Type B pancreatic cell (in vitro differentiated cells): Measurements from ENCODE around the gene POLA1. TPM values are rescaled to one million over a fixed set of nuclear protein-coding genes. Genes with fewer than 3 reads are reported as not detected.

ENCODE experiments used
- DNase-seq: peaks from one replicate; pipeline ENCODE4 v3.0.0; 2021; ENCODE audit warnings: mixed read lengths; ENCODE audit not compliant: unreplicated experiment; ENCODE audit errors: extremely low spot score
- H3K27ac Mint-ChIP-seq: 2 replicates; pipeline ENCODE4 v1.8.0; 2021; ENCODE audit warnings: mild to moderate bottlenecking, mixed read lengths
- H3K27me3 Mint-ChIP-seq: 2 replicates; pipeline ENCODE4 v1.8.0; 2021; ENCODE audit warnings: mixed read lengths
- H3K36me3 Mint-ChIP-seq: 2 replicates; pipeline ENCODE4 v1.8.0; 2021; ENCODE audit warnings: mixed read lengths
- H3K4me1 Mint-ChIP-seq: one replicate; pipeline ENCODE4 v1.8.0; 2021; ENCODE audit warnings: mixed read lengths; ENCODE audit not compliant: unreplicated experiment
- H3K4me3 Mint-ChIP-seq: 2 replicates; pipeline ENCODE4 v1.8.0; 2021; ENCODE audit warnings: mild to moderate bottlenecking, mixed read lengths
- H3K9me3 Mint-ChIP-seq: 2 replicates; pipeline ENCODE4 v1.8.0; 2021; ENCODE audit warnings: mixed read lengths
- CTCF ChIP-seq: fragments of 200-600 bp; sonication (generic); conservative IDR thresholded peaks from 2 replicates; pipeline ENCODE4 v1.5.0; 2021; ENCODE audit warnings: antibody characterized with exemption, mild to moderate bottlenecking
- total RNA-seq: library from RNA; stranded (reverse); gene quantifications from 2 replicates; pipeline ENCODE4 v1.2.1, GENCODE V29; 2021; ENCODE audit warnings: low replicate concordance

The POLA1 gene
- total RNA-seq, 1 donor from 2014 or later = 44.4 TPM

GRCh38 chrX:25010784-25011588 is 317.3 kb downstream of the POLA1 start:
- TF ChIP-seq CTCF = no peak

DNA sequence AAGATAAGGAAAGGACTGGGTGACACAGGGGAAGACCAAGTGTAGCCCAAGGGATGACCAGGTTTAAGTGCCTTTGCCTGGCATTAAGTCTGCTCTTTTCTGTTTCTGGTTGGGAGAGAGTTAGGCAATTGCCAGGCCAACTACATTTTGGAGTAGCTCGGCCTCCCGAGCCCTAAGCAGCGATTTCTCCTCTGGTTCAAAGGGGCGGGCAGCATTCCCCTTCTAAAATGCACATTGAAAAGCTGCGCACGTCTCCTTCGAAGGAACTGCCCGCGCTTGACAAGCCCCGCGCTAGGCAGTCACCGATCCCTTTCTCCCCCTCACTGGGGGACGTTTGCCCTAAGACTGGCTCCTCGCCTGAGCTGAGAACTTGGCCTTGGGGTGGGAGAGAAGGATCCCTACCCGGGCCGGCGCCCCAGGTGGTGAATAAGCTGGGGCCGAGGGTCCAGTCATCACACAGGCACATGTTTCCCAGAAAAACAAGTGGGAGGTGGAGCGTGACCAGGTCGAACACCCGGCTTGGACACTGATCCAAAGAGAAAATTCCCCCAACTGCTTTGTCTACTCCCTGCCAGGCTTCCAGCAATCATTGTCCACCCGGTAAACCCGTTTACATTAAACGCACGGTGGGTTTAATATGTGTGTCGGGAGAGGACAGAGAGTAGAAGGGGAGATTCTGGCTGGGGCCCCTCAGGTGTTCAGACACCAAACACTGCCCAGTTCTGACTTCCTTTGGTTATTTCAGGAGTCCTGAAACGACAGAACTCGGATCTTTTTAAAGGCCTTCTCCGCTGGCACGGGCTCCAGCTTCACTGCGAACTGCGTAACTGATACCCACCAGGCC is 318.1 kb downstream of the POLA1 start:
- no peak for DNase-seq
- no peak for TF ChIP-seq CTCF
- Mint-ChIP-seq H3K9me3 (no peaks in the 10 kb centered on the region), H3K36me3 (no peaks in the 10 kb centered on the region), H3K27ac (no peak overlapping the region), H3K4me3 (peak overlapping the region; percentile 60), H3K4me1 (peaks cover 7% of the 10 kb centered on the region), H3K27me3 (peaks cover 92% of the 10 kb centered on the region)

More at GRCh38 chrX:25010784-25011588, 317.3 kb downstream of the POLA1 start:
- H3K36me3 Mint-ChIP-seq = peaks cover 4% of the 10 kb centered on the region
- no peaks in the 10 kb centered on the region for H3K9me3 Mint-ChIP-seq
- peaks cover 6% of the 10 kb centered on the region for H3K4me1 Mint-ChIP-seq
- no peak for DNase-seq
- H3K4me3 Mint-ChIP-seq = peak overlapping the region; percentile 50
- H3K27ac Mint-ChIP-seq = peak overlapping the region; percentile 2
- peaks cover 92% of the 10 kb centered on the region for H3K27me3 Mint-ChIP-seq

DNA sequence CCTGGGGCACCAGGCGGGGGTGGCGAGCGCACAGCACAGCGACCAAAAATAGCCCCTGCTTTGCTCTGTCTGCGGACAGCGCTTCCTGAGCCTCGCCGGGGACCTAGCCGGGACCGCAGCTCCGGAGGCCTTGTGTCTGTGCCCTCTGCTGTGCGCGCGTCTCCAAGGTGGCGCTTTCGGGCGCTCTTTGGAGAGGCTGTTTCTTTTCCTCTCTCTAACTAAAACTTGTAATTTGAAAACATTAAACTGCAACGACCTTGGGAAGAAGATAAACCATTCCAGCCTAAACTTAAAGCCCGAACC is 318.7 kb downstream of the POLA1 start:
- Mint-ChIP-seq H3K9me3 (no peaks in the 10 kb centered on the region), H3K27ac (no peak overlapping the region), H3K27me3 (peaks cover 95% of the 10 kb centered on the region), H3K36me3 (no peaks in the 10 kb centered on the region), H3K4me1 (peaks cover 12% of the 10 kb centered on the region), H3K4me3 (peak overlapping the region; percentile 60)
- TF ChIP-seq CTCF = no peak
- no peak for DNase-seq

DNA sequence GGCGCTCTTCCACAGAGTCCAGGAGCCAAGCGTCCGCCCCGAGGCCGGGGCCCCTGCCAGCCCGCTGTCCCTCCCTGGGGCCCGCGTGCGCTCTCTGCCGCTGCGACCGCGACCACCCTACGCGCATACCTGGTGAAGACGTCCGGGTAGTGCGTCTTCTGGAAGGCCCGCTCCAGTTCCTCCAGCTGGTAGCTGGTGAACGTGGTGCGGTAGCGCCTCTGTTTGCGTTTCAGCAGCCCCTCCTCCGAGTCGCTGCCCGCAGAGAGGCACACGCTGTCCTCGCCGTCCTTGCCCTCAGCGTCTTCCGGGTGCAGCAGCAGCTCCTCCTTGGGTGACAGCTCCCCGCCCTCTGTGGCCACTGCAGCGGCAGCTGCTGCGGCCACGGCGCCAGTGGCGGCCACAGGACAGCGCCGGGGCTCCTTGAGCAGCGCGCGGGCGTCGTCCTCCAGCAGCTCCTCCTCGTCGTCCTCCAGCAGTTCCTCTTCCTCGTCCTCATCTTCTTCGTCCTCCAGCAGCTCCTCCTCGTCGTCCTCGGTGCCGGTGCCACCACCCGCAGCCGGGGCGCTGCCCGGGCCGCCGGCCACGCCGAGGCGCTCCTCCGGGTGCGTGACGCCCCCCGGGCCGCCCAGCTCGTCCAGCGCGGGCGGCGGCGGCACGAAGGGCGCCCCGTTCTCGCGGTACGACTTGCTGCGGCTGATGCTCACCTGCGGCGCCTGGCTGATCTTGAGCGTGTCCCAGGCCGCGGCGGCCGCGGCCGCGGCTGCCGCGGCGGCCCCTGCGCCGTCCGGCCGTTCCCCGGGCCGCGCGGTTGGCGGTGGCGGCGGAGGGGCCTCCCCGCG is 319.3 kb downstream of the POLA1 start:
- no peak for DNase-seq
- no peak for TF ChIP-seq CTCF
- Mint-ChIP-seq H3K4me1 (peaks cover 15% of the 10 kb centered on the region), H3K27ac (no peak overlapping the region), H3K27me3 (peaks cover 95% of the 10 kb centered on the region), H3K36me3 (no peaks in the 10 kb centered on the region), H3K4me3 (peak overlapping the region; percentile 79), H3K9me3 (no peaks in the 10 kb centered on the region)

- H3K9me3 Mint-ChIP-seq = no peaks in the 10 kb centered on the region
- peaks cover 15% of the 10 kb centered on the region for H3K4me1 Mint-ChIP-seq
- H3K27ac Mint-ChIP-seq = no peak overlapping the region
- no peaks in the 10 kb centered on the region for H3K36me3 Mint-ChIP-seq
- peak overlapping the region; percentile 67 for H3K4me3 Mint-ChIP-seq
- peaks cover 95% of the 10 kb centered on the region for H3K27me3 Mint-ChIP-seq
- no peak for TF ChIP-seq CTCF
- no peak for DNase-seq
Observed at GRCh38 chrX:25013632-25014365, 320.1 kb downstream of the POLA1 start.
